A673 (cell line): Measurements from ENCODE around the gene TTC28.

Experiments
- EZH2 ChIP-seq: fragments of 200-600 bp; sonication (generic); IDR thresholded peaks from 2 replicates; pipeline ENCODE4 v1.6.1; 2017; ENCODE audit warnings: borderline replicate concordance, low read depth, mild to moderate bottlenecking, mixed read lengths, antibody characterized with exemption, low read length; ENCODE audit not compliant: poor library complexity, severe bottlenecking
- TF ChIP-seq, protein P1 (sequence below): fragments of 300-800, 200-600 bp; sonication (generic); conservative IDR thresholded peaks from 2 replicates; pipeline ENCODE4 v1.5.1; 2017; ENCODE audit warnings: low read depth, mild to moderate bottlenecking, antibody characterized with exemption, low read length, moderate library complexity, mixed read lengths

DNA sequence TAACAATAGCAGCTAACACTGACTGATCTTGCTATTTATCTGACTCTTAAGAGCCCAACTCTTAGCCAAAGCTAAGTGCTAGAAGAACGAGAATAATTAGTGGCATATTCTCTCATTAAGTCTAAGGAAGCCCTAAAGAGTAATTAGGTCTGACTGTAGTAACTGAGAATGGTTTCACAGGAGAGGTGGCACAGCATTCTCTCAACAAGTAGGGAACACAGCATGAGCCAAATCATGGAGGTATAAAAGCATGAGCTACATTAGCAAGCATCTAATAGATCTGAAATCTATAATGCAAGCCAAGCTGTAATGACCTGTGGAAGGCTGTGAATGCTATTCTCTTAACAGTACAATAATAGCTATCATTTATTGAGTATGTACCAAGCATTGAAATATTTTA lies 230.6 kb downstream of the TTC28 start:
- TF ChIP-seq, protein P1, sequence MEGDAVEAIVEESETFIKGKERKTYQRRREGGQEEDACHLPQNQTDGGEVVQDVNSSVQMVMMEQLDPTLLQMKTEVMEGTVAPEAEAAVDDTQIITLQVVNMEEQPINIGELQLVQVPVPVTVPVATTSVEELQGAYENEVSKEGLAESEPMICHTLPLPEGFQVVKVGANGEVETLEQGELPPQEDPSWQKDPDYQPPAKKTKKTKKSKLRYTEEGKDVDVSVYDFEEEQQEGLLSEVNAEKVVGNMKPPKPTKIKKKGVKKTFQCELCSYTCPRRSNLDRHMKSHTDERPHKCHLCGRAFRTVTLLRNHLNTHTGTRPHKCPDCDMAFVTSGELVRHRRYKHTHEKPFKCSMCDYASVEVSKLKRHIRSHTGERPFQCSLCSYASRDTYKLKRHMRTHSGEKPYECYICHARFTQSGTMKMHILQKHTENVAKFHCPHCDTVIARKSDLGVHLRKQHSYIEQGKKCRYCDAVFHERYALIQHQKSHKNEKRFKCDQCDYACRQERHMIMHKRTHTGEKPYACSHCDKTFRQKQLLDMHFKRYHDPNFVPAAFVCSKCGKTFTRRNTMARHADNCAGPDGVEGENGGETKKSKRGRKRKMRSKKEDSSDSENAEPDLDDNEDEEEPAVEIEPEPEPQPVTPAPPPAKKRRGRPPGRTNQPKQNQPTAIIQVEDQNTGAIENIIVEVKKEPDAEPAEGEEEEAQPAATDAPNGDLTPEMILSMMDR = no peak
- TF ChIP-seq EZH2 = no peak
